NCI-H82 treated with DMSO at 0.1 percent for 48 hours (cell line): Measurements from ENCODE around the gene POLR3A.
"Not testable (repeated sequence)": the region's sequence is repeated elsewhere in the genome, so short reads cannot be mapped to it uniquely, and the experiment has no call there.

Source experiments
- DNase-seq: peaks from one replicate; lab custom pipeline; 2025; ENCODE audit not compliant: unreplicated experiment; lab: John Stamatoyannopoulos, UW

The POLR3A gene

GRCh38 chr10:78029269-78030226, at the start of gene POLR3A:
Gene POLR3A, minus strand, starts transcription at chr10:78029515. Its CDS starts 108 bp downstream, at chr10:78029407.
- DNase-seq, result peak; percentile 76

- DNase-seq, result no peak
These were observed 49.4 kb upstream of the POLR3A start for GRCh38 chr10:78078539-78079330.

GRCh38 chr10:78075806-78076205, 46.5 kb upstream of the POLR3A start:
- not testable (repeated sequence) for DNase-seq

GRCh38 chr10:78072504-78072903, 43.2 kb upstream of the POLR3A start:
- DNase-seq, result no peak

- DNase-seq, result no peak
These were observed 42.5 kb upstream of the POLR3A start for GRCh38 chr10:78071857-78072179.

GRCh38 chr10:78071140-78071856, 42.0 kb upstream of the POLR3A start:
- DNase-seq, result no peak

- no peak for DNase-seq
These were observed 41.4 kb upstream of the POLR3A start for GRCh38 chr10:78070726-78071125.

- not testable (repeated sequence) for DNase-seq
These were observed 40.7 kb upstream of the POLR3A start for GRCh38 chr10:78070064-78070463.

GRCh38 chr10:78069151-78069550, 39.8 kb upstream of the POLR3A start:
- DNase-seq, result no peak

- DNase-seq, result no peak
These were observed 37.6 kb upstream of the POLR3A start for GRCh38 chr10:78066728-78067430.

- peak; percentile 26 for DNase-seq
These were observed 36.7 kb upstream of the POLR3A start for GRCh38 chr10:78066012-78066411.

GRCh38 chr10:78065611-78066010, 36.3 kb upstream of the POLR3A start:
- DNase-seq, result no peak

- not testable (repeated sequence) for DNase-seq
These were observed 35.6 kb upstream of the POLR3A start for GRCh38 chr10:78064919-78065318.

- no peak for DNase-seq
These were observed 33.9 kb upstream of the POLR3A start for GRCh38 chr10:78063236-78063635.

- no peak for DNase-seq
These were observed 33.0 kb upstream of the POLR3A start for GRCh38 chr10:78062296-78062695.

GRCh38 chr10:78059906-78060702, 30.8 kb upstream of the POLR3A start:
- DNase-seq, result peak; percentile 96

- no peak for DNase-seq
These were observed 29.2 kb upstream of the POLR3A start for GRCh38 chr10:78058562-78058961.

GRCh38 chr10:78053211-78053868, 24.0 kb upstream of the POLR3A start:
- DNase-seq, result no peak

- DNase-seq, result no peak
These were observed 20.5 kb upstream of the POLR3A start for GRCh38 chr10:78049851-78050250.
